Stimulated activated CD8-positive, alpha-beta memory T cell treated with anti-CD3 and anti-CD28 coated beads, Interleukin-4, amount 100 ng/mL, for 1 hour (primary cell): ENCODE results near the gene GOLGA8N.

Source experiments
- DNase-seq, 2 donors: peaks; one replicate each; pipeline ENCODE4 v3.0.0-alpha.2; 2020; ENCODE audit warnings: low read depth in 2 of 2, low spot score in 1 of 2

GOLGA8N gene

GRCh38 chr15:32651229-32651837 is 58.1 kb downstream of the GOLGA8N start:
- peak in 1 of 2 donors; percentile 9 for DNase-seq

- DNase-seq: no peak
These were observed 58.9 kb downstream of the GOLGA8N start for GRCh38 chr15:32652178-32652577.

- no peak for DNase-seq
These were observed 62.8 kb downstream of the GOLGA8N start for GRCh38 chr15:32656091-32656490.

GRCh38 chr15:32656496-32656895 is 63.2 kb downstream of the GOLGA8N start:
- no peak for DNase-seq
